ENCODE measurements around the gene WDR38.
"Not testable (repeated sequence)": the region's sequence is repeated elsewhere in the genome, so short reads cannot be mapped to it uniquely, and the experiment has no call there.

DNA sequence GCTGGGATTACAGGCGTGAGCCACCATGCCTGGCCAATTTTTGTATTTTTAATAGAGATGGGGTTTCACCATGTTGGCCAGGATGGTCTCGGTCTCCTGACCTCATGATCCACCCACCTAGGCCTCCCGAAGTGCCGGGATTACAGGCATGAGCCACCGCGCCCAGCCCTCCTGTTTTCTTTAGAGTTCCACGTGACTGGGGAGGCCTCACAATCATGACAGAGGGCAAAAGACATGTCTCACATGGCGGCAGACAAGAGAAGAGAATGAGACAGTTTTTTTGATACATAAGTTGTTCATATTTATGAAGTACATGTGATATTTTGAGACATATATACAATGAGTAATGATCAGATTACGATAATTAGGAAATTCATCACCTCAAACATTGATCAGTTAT, 6.8 kb upstream of the WDR38 start:
- TF ChIP-seq POLR2AphosphoS5 (IDR thresholded peaks at IDR 0.05; ENCODE audit: borderline replicate concordance, low read depth, low read length); EZH2 (IDR thresholded peaks at IDR 0.05); FOXP2 (optimal IDR thresholded peaks at IDR 0.05; ENCODE audit: control extremely low read depth, extremely low read length, insufficient read depth): not testable (repeated sequence)

Data from SK-N-MC (cell line).